A549 (cell line): ENCODE measurements around the gene TRAPPC1. TPM values are rescaled to one million over a fixed set of nuclear protein-coding genes. Genes with fewer than 3 reads are reported as not detected.

Experiments used
- ATAC-seq, 2 experiments: fragments of 200-7000 bp in 1 of 2; fragments of >200 bp in 1 of 2; cut with Nextera tagmentation in 1 of 2; cut with Tn5 transposase in 1 of 2; 3 replicates each; pipeline versions ENCODE4 v1.8.0 to v1.9.1; 2018 to 2020; ENCODE audit warnings: mild to moderate bottlenecking in 1 of 2, moderate library complexity in 1 of 2
- CTCF ChIA-PET: fragments of 300-600 bp; sonication (Branson Sonifier 250); formaldehyde crosslinking; extraction: SDS; loops from one replicate; lab custom pipeline; 2021; ENCODE audit warnings: antibody characterized with exemption, inconsistent platforms; lab: Yijun Ruan, JAX
- POLR2A ChIA-PET: fragments of 350-600 bp; formaldehyde crosslinking; extraction: SDS; loops from one replicate; lab custom pipeline; 2021; ENCODE audit warnings: antibody characterized with exemption, inconsistent platforms; lab: Yijun Ruan, JAX
- DNase-seq, 2 experiments: peaks; one replicate each; pipeline versions ENCODE4 v3.0.0 to v3.0.0-alpha.2; 2011 to 2016; ENCODE audit warnings: low read depth in 1 of 2, low spot score in 1 of 2
- FAIRE-seq: peaks from 2 replicates; lab custom pipeline; 2011; peaks lifted over from hg19 to GRCh38; lab: Jason Lieb, UNC
- H3K27ac ChIP-seq, 2 experiments: fragments of >200 bp; sonication (Bioruptor Twin); formaldehyde crosslinking; 3 replicates each; pipeline ENCODE4 v1.5.1; 2016 to 2017
- H3K4me1 ChIP-seq: fragments of >200 bp; sonication (Bioruptor Twin); formaldehyde crosslinking; 3 replicates; pipeline ENCODE4 v1.6.1; 2016
- H3K4me2 ChIP-seq: fragments of >200 bp; sonication (Bioruptor Twin); formaldehyde crosslinking; 3 replicates; pipeline ENCODE4 v1.6.1; 2016
- H3K4me3 ChIP-seq: fragments of >200 bp; sonication (Bioruptor Twin); formaldehyde crosslinking; 3 replicates; pipeline ENCODE4 v1.5.1; 2016
- H3K9me3 ChIP-seq: fragments of >200 bp; sonication (Bioruptor Twin); formaldehyde crosslinking; 3 replicates; pipeline ENCODE4 v1.6.1; 2016
- BHLHE40 ChIP-seq: IDR thresholded peaks from 2 replicates; pipeline ENCODE4 v1.6.1; 2012; ENCODE audit warnings: low read depth, low read length, inconsistent platforms
- CHD4 ChIP-seq: fragments of 200-600 bp; sonication (generic); IDR thresholded peaks from 2 replicates; pipeline ENCODE4 v1.6.1; 2016; ENCODE audit warnings: antibody characterized with exemption, mild to moderate bottlenecking, borderline replicate concordance
- EP300 ChIP-seq, 2 experiments: fragments of >200 bp; sonication (Bioruptor Twin); formaldehyde crosslinking; IDR thresholded peaks; 2 replicates in 1 of 2; 3 replicates in 1 of 2; pipeline ENCODE4 v1.6.1; 2016 to 2017
- ESRRA ChIP-seq: fragments of 150-350 bp; IDR thresholded peaks from 2 replicates; pipeline ENCODE4 v1.6.1; 2014; ENCODE audit warnings: mild to moderate bottlenecking, low read length, borderline replicate concordance
- FOSB ChIP-seq: fragments of 250-450 bp; sonication (Bioruptor Pico); IDR thresholded peaks from 2 replicates; pipeline ENCODE4 v1.5.0; 2020; ENCODE audit warnings: mild to moderate bottlenecking, moderate library complexity
- FOSL2 ChIP-seq, 2 experiments: fragments of 450-650 bp in 1 of 2; fragments of >200 bp in 1 of 2; sonication (Bioruptor Twin) in 1 of 2; formaldehyde crosslinking; IDR thresholded peaks; 2 replicates each; pipeline versions ENCODE4 v1.5.0 to v1.6.1; 2016 to 2020; ENCODE audit warnings: mild to moderate bottlenecking in 1 of 2, moderate library complexity in 1 of 2
- HDAC2 ChIP-seq: fragments of 200-600 bp; sonication (generic); IDR thresholded peaks from 2 replicates; pipeline ENCODE4 v1.6.1; 2016
- KDM5A ChIP-seq: fragments of 200-600 bp; sonication (generic); IDR thresholded peaks from 2 replicates; pipeline ENCODE4 v1.6.1; 2016; ENCODE audit warnings: antibody characterized with exemption, mild to moderate bottlenecking
- MYC ChIP-seq: IDR thresholded peaks from 2 replicates; pipeline ENCODE4 v1.6.1; 2012; ENCODE audit warnings: mild to moderate bottlenecking, inconsistent platforms, low read length, improper control_type of control experiment, borderline replicate concordance
- NR3C1 ChIP-seq: fragments of >200 bp; sonication (Bioruptor Twin); formaldehyde crosslinking; IDR thresholded peaks from 3 replicates; pipeline ENCODE4 v1.6.1; 2017
- PHF8 ChIP-seq: fragments of 200-600 bp; sonication (generic); IDR thresholded peaks from 2 replicates; pipeline ENCODE4 v1.6.1; 2016; ENCODE audit warnings: low read depth, mild to moderate bottlenecking, antibody characterized with exemption, moderate library complexity, borderline replicate concordance
- RCOR1 ChIP-seq: fragments of 150-350 bp; IDR thresholded peaks from 2 replicates; pipeline ENCODE4 v1.6.1; 2014; ENCODE audit warnings: antibody characterized with exemption, low read length, low read depth
- SMC3 ChIP-seq: fragments of >200 bp; sonication (Bioruptor Twin); formaldehyde crosslinking; IDR thresholded peaks from 3 replicates; pipeline ENCODE4 v1.6.1; 2018; ENCODE audit warnings: inconsistent platforms
- SREBF2 ChIP-seq: fragments of 450-650 bp; IDR thresholded peaks from 2 replicates; pipeline ENCODE4 v1.6.1; 2014; ENCODE audit warnings: mild to moderate bottlenecking, moderate library complexity
- TP53 ChIP-seq: fragments of 250-450 bp; sonication (Bioruptor Pico); IDR thresholded peaks from 2 replicates; pipeline ENCODE4 v1.5.0; 2021; ENCODE audit warnings: mild to moderate bottlenecking, moderate library complexity
- ZFP36 ChIP-seq: fragments of 450-650 bp; IDR thresholded peaks from 2 replicates; pipeline ENCODE4 v1.6.1; 2014; ENCODE audit warnings: borderline replicate concordance; ENCODE audit not compliant: partially characterized antibody
- ZNF302 ChIP-seq: fragments of 250-450 bp; sonication (Bioruptor Pico); IDR thresholded peaks from 2 replicates; pipeline ENCODE4 v1.9.0; 2021; ENCODE audit warnings: inconsistent platforms, mild to moderate bottlenecking, moderate library complexity
- WGBS: methylation state at CpG from one replicate; pipeline ENCODE4 v1.1.6; 2017; ENCODE audit errors: missing lambda C conversion rate; 5-methylcytosine and 5-hydroxymethylcytosine counted together
- polyA plus RNA-seq, 4 experiments: library from polyadenylated mRNA; depleted of rRNA in 3 of 4; stranded (reverse); fragments of >200 nt; fragmentation: RNase III in 1 of 4; extraction: RNeasy Plus Mini Kit Qiagen cat#74134 plus additional on column Dnase treatment in 1 of 4; gene quantifications; 2 replicates in 3 of 4; 3 replicates in 1 of 4; pipeline ENCODE4 v1.2.3, GENCODE V29; 2011 to 2017
- TF ChIP-seq, protein P1 (sequence below): IDR thresholded peaks from 2 replicates; pipeline ENCODE4 v1.6.1; 2012; ENCODE audit warnings: low read depth, borderline replicate concordance
- TF ChIP-seq, protein P2 (sequence below): fragments of 250-450 bp; sonication (Bioruptor Pico); IDR thresholded peaks from 2 replicates; pipeline ENCODE4 v1.5.0; 2021; ENCODE audit warnings: mild to moderate bottlenecking, moderate library complexity, borderline replicate concordance
- TF ChIP-seq, protein P3 (sequence below): IDR thresholded peaks from 2 replicates; pipeline ENCODE4 v1.6.1; 2012
- TF ChIP-seq, protein P4 (sequence below): fragments of 450-650 bp; IDR thresholded peaks from 2 replicates; pipeline ENCODE4 v1.6.1; 2014; ENCODE audit warnings: antibody characterized with exemption
- TF ChIP-seq, protein P5 (sequence below): fragments of 150-350 bp; IDR thresholded peaks from 2 replicates; pipeline ENCODE4 v1.6.1; 2014; ENCODE audit warnings: low read depth, mild to moderate bottlenecking, low read length

The TRAPPC1 gene
- polyA plus RNA-seq, 2 of the 4 experiments (the other 2 are of a cell fraction): 200 to 328 TPM

DNA sequence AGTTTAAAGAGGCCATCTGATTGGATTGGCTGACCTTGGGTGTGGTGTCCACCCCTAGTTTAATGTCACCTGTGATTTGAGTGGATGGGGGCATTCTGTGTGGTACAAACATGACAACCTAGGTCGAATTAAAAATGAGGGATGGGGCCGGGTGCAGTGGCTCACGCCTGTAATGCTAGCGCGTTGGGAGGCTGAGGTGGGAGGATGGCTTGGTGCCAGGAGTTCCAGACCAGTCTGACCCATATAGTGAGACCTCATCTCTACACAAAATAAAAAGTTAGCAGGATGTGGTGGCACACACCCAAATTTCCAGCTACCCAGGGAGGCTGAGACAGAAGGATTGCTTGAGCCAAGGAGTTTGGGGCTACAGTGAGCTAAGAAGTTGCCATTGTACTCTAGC, 14.7 kb upstream of the TRAPPC1 start:
- Histone ChIP-seq H3K27ac (no peak overlapping the region), H3K4me3 (no peak overlapping the region), H3K4me1 (no peaks in the 10 kb centered on the region), H3K9me3 (no peaks in the 10 kb centered on the region), H3K4me2 (no peak overlapping the region)
- CTCF ChIA-PET: interaction anchor here (0.6 to 33.2 kb wide), 11 partner anchors 14 to 174 kb away, joined by 3 to 470 read pairs (median 5); partner anchors contain the start of genes CNTROB and TRAPPC1
- ATAC-seq (no peak), FAIRE-seq (no peak), DNase-seq (no peak)
- TF ChIP-seq SREBF2: no peak
- no peak for TF ChIP-seq ZFP36
- TF ChIP-seq ESRRA: no peak
- no peak for TF ChIP-seq FOSL2 (IDR thresholded peaks at IDR 0.05)
- TF ChIP-seq FOSL2 (CRISPR knock-in tag; IDR thresholded peaks at IDR 0.05): no peak
- TF ChIP-seq EP300 (IDR thresholded peaks at IDR 0.05): no peak
- POLR2A ChIA-PET: no interaction called here
- 92% methylated on average over 5 of the region's 5 CpGs for WGBS

DNA sequence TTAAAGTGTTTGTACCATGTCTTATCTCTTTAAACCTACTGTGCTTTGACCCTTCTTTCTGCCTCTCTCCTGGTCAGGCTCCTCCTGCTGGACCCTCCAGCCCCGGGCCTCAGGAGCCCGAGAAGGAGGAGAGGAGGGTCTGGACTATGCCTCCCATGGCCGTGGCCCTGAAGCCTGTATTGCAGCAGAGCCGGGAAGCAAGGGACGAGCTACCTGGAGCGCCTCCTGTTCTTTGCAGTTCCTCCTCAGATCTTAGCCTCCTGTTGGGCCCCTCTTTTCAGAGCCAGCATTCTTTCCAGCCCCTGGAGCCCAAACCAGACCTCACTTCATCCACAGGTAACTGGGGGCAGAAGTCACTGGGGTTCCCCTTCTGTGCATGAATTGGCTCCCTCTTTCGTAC, 13.9 kb upstream of the TRAPPC1 start:
- WGBS: 91% methylated on average over 7 of the region's 7 CpGs
- ChIA-PET POLR2A (interaction anchor here (1.3 kb wide), 1 partner anchor 14 kb away, joined by 4 read pairs; the partner anchor contains the start of genes CNTROB and TRAPPC1), CTCF (interaction anchor here (0.6 to 33.2 kb wide), 13 partner anchors 12 to 249 kb away, joined by 3 to 470 read pairs (median 4); partner anchors contain the start of genes CNTROB, KDM6B and TRAPPC1)
- H3K4me3 ChIP-seq: no peak overlapping the region
- H3K27ac ChIP-seq: no peak overlapping the region
- H3K4me2 ChIP-seq: no peak overlapping the region
- no peaks in the 10 kb centered on the region for H3K9me3 ChIP-seq
- ATAC-seq (no peak; a peak in 1 of 6 replicates), FAIRE-seq (no peak), DNase-seq (no peak)
- no peaks in the 10 kb centered on the region for H3K4me1 ChIP-seq
- no peak for TF ChIP-seq CHD4
- TF ChIP-seq BHLHE40: no peak
- TF ChIP-seq, protein P1, sequence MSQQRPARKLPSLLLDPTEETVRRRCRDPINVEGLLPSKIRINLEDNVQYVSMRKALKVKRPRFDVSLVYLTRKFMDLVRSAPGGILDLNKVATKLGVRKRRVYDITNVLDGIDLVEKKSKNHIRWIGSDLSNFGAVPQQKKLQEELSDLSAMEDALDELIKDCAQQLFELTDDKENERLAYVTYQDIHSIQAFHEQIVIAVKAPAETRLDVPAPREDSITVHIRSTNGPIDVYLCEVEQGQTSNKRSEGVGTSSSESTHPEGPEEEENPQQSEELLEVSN: no peak
- no peak for TF ChIP-seq SMC3
- TF ChIP-seq, protein P2, sequence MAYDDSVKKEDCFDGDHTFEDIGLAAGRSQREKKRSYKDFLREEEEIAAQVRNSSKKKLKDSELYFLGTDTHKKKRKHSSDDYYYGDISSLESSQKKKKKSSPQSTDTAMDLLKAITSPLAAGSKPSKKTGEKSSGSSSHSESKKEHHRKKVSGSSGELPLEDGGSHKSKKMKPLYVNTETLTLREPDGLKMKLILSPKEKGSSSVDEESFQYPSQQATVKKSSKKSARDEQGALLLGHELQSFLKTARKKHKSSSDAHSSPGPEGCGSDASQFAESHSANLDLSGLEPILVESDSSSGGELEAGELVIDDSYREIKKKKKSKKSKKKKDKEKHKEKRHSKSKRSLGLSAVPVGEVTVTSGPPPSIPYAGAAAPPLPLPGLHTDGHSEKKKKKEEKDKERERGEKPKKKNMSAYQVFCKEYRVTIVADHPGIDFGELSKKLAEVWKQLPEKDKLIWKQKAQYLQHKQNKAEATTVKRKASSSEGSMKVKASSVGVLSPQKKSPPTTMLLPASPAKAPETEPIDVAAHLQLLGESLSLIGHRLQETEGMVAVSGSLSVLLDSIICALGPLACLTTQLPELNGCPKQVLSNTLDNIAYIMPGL (CRISPR knock-in tag): no peak
- TF ChIP-seq PHF8: no peak
- TF ChIP-seq, protein P3, sequence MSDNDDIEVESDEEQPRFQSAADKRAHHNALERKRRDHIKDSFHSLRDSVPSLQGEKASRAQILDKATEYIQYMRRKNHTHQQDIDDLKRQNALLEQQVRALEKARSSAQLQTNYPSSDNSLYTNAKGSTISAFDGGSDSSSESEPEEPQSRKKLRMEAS: no peak
- TF ChIP-seq RCOR1: no peak
- TF ChIP-seq, protein P4, sequence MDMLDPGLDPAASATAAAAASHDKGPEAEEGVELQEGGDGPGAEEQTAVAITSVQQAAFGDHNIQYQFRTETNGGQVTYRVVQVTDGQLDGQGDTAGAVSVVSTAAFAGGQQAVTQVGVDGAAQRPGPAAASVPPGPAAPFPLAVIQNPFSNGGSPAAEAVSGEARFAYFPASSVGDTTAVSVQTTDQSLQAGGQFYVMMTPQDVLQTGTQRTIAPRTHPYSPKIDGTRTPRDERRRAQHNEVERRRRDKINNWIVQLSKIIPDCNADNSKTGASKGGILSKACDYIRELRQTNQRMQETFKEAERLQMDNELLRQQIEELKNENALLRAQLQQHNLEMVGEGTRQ: no peak
- TF ChIP-seq, protein P5, sequence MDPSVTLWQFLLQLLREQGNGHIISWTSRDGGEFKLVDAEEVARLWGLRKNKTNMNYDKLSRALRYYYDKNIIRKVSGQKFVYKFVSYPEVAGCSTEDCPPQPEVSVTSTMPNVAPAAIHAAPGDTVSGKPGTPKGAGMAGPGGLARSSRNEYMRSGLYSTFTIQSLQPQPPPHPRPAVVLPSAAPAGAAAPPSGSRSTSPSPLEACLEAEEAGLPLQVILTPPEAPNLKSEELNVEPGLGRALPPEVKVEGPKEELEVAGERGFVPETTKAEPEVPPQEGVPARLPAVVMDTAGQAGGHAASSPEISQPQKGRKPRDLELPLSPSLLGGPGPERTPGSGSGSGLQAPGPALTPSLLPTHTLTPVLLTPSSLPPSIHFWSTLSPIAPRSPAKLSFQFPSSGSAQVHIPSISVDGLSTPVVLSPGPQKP: no peak
- no peak for TF ChIP-seq TP53
- TF ChIP-seq ZNF302 (CRISPR knock-in tag): no peak
- no peak for TF ChIP-seq HDAC2
- no peak for TF ChIP-seq FOSB
- TF ChIP-seq FOSL2 (IDR thresholded peaks at IDR 0.05): no peak
- TF ChIP-seq FOSL2 (CRISPR knock-in tag; IDR thresholded peaks at IDR 0.05): no peak
- TF ChIP-seq MYC: no peak
- TF ChIP-seq KDM5A: no peak
- no peak for TF ChIP-seq NR3C1
